ENCODE results near the gene NCAPG.
"Not testable (repeated sequence)": the region's sequence is repeated elsewhere in the genome, so short reads cannot be mapped to it uniquely, and the experiment has no call there.

NCAPG gene

DNA sequence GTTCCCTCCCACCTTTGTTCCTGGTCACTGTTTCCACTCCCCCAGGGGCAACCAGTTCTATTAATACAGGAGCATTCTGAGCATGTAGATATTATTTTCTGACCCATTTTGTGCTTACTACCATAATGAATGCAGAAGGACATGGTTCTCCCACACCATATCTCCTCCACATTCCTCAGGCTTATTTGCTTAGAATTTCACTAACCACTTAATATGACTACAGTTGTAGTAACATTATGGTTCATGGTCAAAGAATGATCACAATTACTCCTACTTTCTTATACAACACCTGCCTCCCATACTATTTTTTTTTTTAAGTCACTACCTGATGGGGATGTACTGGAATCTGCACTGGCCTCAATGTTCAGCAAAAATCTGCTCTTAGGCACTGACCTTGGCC is 21.8 kb upstream of the NCAPG start:
- DNase-seq (ENCODE audit: low read depth) = no peak

DNA sequence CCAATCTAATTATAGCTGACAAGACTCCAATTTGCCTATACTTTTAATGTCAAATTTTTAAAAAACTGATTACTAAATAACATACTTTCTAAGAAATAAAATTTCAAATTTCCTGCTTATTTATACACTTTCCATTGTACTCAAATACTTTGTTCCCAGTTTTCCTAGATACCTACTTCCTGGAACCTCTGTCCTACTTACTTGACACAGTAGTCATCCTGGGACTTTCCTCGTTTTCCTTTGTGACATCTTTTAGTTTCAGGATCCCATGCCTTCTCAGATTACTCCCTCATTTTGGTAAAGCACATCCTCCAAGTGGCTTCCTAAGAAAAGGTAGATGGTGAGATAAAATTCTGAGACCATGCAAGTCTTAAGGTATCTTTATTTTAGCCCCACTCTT is 16.0 kb upstream of the NCAPG start:
- no peak for DNase-seq (ENCODE audit: low read depth)

DNA sequence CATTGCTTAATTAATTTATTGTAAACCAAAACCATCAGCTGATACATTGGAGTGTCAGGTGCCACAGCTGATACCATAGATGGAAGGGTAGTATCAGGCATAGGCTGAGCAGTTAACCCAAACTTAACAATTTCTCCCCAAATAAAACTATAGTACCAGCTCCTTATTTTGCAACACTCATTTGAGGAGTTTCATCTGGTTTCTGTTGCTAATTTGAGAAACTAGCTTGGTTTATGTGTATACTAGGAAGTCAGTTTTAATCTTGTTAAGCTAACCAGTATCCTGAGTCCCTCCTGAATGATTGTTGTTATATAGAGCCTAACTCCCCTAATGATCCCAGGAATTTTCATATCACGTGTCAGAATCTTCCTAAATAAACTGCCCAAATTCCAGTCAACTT is 13.0 kb upstream of the NCAPG start:
- DNase-seq (ENCODE audit: low read depth) = no peak

DNA sequence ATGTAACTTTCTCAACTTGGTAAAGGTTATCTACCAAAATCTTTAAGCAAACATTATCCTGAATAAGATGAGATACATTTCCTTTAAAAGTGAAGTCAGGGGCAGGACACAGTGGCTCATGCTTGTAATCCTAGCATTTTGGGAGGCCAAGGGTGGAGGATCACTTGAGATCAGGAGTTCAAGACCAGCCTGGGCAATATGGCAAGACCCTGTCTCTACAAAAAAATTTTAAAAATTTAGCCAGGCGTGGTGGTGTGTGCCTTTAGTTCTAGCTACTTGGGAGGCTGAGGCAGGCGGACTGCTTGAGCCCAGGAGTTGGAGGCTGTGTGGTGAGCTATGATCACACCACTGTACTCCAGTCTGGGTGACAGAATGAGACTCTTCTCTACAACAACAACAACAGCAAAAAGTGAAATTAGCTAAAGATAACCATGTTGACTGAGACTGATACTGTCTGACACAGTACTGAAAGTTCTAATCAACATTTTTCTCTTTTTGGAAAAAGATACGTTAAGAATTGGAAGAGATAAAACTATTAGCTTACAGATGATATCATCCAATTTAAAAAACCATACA is 5.1 kb upstream of the NCAPG start:
- no peak for DNase-seq (ENCODE audit: low read depth)

DNA sequence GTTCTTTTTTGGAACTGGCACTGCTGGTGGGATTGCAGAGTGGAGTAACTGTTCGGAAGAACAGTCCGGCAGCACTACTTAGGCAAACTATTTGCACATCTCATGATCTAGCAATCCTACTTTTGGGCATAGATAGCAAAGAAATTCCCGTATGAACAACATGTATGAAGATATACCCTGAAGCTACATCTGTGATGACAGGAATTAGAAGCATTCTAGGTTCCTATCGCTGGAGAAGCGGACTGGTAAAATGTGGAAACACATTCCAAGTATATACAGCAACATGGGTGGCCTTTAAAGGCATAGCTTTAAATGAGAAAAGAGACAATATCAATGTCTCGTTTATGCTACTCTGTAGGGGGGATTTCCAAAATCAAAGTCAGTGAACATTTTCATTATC is 3.3 kb upstream of the NCAPG start:
- no peak for DNase-seq (ENCODE audit: low read depth)

DNA sequence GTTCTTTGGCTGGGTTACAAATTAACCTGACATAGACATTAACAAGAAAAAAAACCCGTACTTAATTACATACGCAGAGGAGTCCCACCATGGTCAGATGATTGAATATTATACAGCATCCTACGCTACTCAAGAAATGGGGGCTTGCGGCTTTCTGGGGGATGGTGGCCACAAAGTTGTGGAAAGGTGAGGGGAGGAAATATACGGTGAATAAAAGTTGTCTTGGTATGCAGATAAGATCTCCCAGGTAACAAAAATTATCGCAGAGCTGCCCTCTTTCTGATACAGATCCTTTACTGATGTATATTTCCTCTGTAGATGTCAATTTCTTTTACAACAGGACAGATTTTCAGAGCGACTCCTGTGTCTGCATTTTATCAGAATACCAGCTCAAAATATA is 1.1 kb upstream of the NCAPG start:
- no peak for DNase-seq (ENCODE audit: low read depth)

DNA sequence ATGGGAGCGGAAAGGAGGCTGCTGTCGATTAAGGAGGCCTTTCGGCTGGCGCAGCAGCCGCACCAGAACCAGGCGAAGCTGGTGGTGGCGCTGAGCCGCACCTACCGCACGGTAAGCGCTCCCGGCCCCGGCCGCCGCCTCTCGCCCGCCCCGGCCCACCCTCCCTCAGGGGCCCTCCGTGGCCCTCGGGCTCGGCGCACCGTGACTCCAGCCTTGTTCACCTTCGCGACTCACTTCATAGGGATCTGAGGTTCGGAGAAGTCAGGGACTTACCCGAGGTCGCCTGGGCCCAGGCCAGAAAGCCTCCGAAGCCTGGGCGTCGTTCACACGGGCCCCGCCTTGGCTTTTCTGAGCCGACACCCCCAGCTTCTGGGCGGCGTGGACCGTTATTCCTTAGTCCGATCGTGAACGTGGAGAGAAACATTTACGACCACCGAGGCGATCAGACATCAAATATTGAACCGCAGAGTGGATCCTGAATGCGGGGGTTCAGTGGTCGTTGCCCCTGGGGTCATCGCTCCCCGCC is 362 bp downstream of the NCAPG start:
- DNase-seq (ENCODE audit: low read depth) = no peak

DNA sequence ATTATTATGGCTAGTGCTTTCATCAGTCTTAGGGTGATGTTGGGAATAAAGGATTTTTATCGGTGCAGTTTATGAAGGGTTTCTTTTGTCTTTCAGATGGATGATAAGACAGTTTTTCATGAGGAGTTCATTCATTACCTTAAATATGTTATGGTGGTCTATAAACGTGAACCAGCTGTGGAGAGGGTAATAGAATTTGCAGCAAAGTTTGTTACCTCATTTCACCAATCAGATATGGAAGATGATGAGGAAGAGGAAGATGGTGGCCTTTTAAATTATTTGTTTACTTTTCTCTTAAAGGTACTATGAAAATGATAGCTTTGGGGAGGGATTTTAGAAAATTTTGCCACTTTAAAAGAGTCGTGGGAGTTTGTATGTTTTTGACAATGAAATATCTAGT is 1.3 kb downstream of the NCAPG start:
- no peak for DNase-seq (ENCODE audit: low read depth)

DNA sequence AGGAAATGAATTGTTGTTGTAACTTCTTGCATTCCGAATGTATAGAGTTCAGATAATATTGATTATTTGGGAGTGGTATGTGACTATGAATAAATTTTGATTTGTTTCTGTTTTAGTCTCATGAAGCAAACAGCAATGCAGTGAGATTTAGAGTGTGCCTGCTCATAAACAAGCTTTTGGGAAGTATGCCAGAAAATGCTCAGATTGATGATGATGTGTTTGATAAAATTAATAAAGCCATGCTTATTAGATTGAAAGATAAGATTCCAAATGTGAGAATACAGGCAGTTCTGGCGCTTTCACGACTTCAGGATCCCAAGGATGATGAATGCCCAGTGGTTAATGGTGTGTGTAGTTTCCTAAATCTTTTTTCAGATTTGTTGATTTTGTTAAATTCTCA is 2.0 kb downstream of the NCAPG start:
- DNase-seq (ENCODE audit: low read depth) = no peak

DNA sequence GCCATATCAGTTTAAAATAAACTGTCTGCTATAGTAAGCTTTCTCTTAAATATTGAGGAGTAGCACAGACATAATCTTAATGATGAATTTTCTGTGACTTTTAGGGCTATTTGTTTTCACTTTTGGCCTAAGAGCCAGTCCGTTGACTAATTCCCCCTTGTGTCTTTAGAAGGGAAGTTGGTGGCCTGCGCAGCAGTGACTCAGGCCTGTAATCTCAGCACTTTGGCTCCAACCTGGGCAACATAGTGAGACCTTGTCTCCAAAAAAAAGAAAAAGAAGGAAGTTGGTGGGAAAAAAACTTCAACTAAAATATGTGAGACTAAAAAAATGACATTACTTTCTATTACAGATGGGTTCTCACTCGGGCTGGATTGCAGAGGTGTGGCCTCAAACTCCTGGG is 3.4 kb downstream of the NCAPG start:
- DNase-seq (ENCODE audit: low read depth) = no peak

DNA sequence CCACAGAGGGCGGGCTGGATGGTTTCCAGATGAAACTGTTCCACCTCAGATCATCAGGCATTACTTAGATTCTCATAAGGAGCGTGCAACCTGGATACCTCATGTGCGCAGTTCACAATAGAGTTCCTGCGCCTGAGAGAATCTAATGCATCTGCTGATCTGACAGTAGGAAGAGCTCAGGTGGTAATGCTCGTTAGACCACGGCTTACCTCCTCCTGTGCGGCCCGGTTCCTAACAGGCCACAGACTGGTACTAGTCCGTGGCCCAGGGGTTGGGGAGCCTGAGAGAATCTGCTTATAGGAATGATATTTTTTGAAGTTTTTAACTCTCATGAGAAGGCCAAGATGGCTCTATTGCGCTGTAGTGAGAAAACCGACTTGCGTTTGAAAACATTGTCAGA is 5.4 kb downstream of the NCAPG start:
- DNase-seq (ENCODE audit: low read depth) = no peak

DNA sequence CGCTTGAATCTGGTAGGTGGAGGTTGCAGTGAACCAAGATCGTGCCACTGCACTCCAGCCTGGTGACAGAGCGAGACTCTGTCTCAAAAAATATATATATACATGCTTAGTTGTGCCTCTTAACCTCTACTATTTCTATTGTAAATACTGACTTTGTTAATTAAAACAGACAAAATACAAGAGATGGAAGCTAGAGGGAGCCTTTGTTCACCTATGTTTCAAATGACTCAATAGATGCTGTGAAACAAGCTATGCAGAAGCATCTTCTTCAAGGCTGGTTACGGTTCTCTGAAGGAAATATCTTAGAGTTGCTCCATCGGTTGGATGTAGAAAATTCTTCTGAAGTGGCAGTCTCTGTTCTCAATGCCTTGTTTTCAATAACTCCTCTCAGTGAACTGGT is 6.2 kb downstream of the NCAPG start:
- no peak for DNase-seq (ENCODE audit: low read depth)

DNA sequence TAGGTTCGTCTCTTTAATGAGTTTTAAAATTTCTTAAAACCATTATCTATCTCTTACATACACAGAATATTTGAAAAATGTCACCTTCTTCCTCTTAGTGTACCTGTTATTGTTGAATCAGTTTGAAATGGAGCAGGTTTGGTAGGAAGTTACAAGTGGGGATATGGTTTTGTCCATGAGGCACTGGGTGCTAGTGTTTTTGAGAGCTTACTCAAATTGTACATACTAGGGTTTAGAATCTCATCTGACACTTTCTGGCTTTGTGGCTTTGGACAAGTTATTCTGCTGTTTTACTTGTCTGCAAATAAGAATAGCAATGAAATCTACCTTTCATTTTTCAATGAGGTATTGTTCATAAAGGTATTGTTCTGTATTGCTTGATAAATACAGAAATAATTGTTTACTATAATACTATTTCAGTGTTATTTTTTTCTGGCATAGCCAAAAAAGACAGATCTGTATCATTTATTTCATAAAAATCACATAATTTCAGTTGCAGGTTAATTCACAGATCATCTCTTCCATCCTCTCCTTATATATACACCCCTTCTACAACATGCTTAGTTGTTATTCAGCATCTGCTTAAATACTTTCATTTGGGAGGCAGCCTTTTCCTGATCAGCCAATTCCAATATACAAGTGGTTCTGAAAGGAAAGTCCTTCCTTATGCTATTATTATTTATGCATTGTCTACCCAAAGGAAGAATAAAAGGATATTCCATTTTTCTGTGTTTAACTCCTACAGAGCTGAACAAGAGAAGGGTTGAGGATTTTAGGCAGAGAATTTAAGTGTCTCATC is 13.3 kb downstream of the NCAPG start:
- no peak for DNase-seq (ENCODE audit: low read depth)

DNA sequence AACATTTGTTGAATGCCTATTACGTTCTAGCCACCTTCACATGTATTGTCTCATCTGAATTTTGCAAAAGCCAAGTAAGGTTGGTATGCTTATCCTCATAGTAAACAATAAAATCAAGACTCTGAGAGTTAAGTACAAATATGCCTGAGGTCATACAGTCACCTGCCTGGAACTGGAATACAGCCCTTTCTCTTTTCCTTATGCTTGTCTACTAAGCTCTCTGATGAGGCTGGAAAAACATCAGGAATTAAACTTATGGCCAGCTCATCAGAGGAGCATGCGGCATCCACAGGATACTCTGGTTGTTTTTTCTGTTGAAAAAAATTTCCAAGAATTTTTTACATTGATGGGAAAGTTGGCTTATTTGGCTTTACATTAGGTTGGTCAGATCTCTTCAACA is 35.5 kb downstream of the NCAPG start:
- no peak for DNase-seq (ENCODE audit: low read depth)

DNA sequence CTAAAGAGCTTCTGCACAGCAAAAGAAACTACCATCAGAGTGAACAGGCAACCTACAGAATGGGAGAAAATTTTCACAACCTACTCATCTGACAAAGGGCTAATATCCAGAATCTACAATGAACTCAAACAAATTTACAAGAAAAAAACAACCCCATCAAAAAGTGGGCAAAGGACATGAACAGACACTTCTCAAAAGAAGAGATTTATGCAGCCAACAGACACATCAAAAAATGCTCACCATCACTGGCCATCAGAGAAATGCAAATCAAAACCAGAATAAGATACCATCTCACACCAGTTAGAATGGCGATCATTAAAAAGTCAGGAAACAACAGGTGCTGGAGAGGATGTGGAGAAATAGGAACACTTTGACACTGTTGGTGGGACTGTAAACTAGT is 39.5 kb downstream of the NCAPG start:
- DNase-seq (ENCODE audit: low read depth) = not testable (repeated sequence)

DNA sequence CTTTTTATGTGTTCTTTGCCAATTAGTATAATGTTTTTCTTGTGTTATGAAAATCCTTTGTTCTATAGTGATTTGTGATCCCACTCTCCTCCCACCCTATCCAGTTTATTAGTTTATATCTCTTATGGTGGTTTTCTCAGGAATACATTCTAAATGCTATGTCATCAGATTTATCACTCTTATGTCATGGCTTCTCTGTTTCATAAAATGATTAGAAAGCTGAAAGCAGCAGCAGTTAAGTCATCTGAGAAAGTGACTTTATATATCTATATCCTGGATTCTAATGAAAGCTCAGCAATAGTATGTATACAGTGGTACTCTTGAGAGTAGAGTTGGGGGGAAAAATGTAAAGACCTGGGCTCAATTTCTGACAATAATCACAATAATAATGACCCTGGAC is 41.2 kb downstream of the NCAPG start:
- DNase-seq (ENCODE audit: low read depth) = no peak

DNA sequence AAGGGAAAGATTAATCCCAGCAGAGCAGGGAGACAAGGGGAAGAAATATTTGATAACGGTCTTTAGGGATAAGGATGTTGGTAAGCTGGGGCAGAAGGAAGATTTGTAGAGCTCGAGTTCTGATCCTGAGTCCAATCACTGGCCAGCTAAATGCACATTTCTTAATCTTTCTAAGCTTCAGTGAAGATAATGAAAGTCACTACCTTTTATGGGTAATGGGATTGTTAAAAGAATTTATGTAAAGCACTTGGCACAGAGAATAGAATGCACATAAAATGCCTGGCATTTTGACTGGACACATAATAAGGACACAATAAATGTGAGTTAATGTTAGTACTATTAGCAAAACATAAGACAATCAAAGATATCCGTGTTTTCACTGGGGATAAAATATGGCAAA is 43.3 kb downstream of the NCAPG start:
- no peak for DNase-seq (ENCODE audit: low read depth)

DNA sequence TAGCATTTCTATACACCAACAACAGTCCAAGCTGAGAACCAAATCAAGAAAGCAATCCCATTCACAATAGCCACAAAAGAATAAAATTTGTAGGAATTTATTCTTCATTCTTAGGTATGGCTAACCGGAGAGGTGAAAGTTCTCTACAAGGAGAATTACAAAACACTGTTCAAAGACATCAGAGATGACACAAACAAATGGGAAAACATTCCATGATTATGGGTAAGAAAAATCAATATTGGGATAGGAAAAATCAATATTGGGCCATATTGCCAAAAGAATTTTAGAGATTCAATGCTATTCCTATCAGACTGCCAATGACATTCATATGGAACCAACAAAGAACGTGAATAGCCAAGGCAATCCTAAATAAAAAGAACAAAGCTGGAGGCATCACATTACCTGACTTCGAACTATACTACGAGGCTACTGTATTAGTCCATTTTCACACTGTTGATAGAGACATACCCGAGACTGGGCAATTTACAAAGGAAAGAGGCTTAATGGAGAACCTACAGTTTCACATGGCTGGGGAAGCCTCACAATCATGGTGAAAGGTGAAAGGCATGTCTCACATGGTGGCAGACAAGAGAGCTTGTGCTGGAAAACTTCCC is 49.1 kb downstream of the NCAPG start:
- no peak for DNase-seq (ENCODE audit: low read depth)

DNA sequence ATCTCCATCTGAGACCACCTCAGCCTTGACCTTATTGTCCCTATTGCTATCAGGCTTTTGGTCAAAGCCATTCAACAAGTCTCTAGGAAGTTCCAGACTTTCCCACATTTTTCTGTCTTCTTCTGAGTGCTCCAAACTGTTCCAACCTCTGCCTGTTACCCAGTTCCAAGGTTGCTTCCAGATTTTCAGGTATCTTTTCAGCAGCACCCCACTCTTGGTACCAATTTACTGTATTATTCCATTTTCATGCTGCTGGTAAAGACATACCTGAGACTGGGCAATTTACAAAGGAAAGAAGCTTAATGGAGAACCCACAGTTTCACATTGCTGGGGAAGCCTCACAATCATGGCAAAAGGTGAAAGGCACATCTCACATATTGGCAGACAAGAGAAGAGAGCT is 51.1 kb downstream of the NCAPG start:
- DNase-seq (ENCODE audit: low read depth) = not testable (repeated sequence)

DNA sequence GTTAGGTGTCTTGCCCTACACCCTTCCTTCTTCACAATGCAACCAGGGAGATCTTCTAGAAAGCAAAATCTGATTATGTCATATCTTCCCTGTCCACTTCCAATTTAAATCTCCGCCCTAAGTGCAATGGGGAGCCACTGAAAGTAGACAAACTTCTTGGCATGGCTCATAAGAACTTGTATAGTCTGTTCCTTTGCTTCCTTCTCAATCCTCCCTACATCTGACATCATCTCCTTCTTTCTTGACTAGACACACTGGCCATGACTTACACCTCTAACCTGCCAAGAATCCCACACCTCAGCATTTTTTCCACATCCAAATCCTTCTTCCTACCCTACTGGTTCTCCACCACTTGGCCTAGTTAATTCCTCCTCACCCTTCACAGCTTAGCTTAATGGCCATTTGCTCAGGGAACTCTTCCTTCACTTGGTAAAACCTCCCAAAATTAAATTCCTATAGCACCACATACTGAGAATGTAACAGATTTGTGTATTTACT is 55.1 kb downstream of the NCAPG start:
- DNase-seq (ENCODE audit: low read depth) = no peak

DNA sequence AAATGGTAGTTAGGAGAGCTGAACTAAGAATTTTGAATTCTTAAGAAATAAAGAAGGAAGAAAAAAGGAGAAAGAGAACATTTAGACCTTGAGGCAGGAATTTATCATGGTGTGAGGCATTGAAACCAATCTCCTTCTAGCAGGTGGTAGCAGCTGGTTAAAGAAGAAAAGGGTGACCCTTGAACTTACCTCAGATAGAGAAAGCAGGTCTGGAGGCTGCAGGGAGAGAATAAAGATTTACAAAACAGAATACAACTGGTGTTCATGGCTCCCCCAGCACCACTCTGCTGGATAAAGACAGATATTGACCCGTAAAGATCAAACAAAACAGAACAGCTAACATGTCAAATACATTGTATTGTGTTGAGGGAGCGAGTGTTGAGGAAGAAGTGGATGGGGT is 56.0 kb downstream of the NCAPG start:
- DNase-seq (ENCODE audit: low read depth) = no peak

DNA sequence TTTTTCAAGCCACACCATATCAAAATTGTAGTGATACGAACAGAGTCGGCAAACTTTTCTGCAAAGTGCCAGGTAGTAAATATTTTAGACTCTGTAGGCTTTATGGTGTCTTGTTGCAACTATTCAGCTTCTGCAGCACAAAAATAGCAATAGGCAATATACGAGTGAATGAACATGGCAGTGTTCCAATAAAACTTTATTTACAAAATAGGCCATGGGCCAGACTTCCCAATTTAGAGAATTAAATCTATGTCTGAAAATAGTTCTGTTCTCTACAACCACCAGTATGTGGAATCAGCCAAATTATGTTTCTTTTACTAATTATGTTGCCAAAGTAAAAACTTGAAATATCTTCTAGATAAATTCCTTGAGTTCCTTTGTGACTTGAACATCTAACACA is 56.5 kb downstream of the NCAPG start:
- DNase-seq (ENCODE audit: low read depth) = no peak

DNA sequence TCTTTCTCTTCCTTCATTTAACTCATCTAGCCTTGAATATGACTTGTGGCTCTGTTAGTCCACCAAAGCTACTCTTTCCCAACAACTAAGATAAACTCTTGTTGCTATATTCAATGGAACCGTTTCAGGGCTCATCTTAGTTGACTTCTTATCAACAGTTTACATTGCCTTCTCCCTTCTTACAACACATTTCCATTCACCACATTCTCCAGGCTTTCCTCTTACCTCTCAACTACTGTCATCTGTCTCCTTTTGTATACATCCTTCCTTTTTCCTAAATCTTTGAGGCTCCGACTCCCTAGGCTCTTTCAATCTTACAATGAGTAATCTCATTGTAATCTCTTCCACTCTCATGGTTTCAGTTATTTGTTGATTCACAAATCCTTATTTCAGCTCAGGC is 58.5 kb downstream of the NCAPG start:
- no peak for DNase-seq (ENCODE audit: low read depth)

Measured in stimulated activated CD8-positive, alpha-beta memory T cell treated with anti-CD3 and anti-CD28 coated beads, Interleukin-15, amount 100 ng/mL, for 24 hours (primary cell).